Measurements from ENCODE around the gene MAN1C1. TPM values are rescaled to one million over a fixed set of nuclear protein-coding genes. Genes with fewer than 3 reads are reported as not detected.
"Not testable (repeated sequence)": the region's sequence is repeated elsewhere in the genome, so short reads cannot be mapped to it uniquely, and the experiment has no call there.

MAN1C1 gene
- polyA plus RNA-seq, 1 of the 3 experiments (the other 2 are of a cell fraction) = 0.20 TPM

- no peak overlapping the region for H3K4me2 ChIP-seq
- no peak overlapping the region for H3K27ac ChIP-seq (ENCODE audit: low read depth in 2 of 2, low read length in 1 of 2)
- TF ChIP-seq CTCF (IDR thresholded peaks at IDR 0.05) (no peak), SIN3A (IDR thresholded peaks at IDR 0.05; ENCODE audit: borderline replicate concordance, low read depth, low read length) (no peak), POLR2AphosphoS5 (IDR thresholded peaks at IDR 0.05; ENCODE audit: low read depth, low read length) (no peak), EP300 (IDR thresholded peaks at IDR 0.05; ENCODE audit: borderline replicate concordance in 1 of 2, low read depth in 1 of 2, low read length in 1 of 2) (no peak), TCF12 (IDR thresholded peaks at IDR 0.05) (no peak), NFIC (IDR thresholded peaks at IDR 0.05; ENCODE audit: borderline replicate concordance) (no peak), MAX (IDR thresholded peaks at IDR 0.05; ENCODE audit: low read depth) (no peak), GABPA (IDR thresholded peaks at IDR 0.05; ENCODE audit: low read depth) (no peak), YY1 (IDR thresholded peaks at IDR 0.05; ENCODE audit: low read depth) (no peak), TAF1 (IDR thresholded peaks at IDR 0.05; ENCODE audit: borderline replicate concordance, low read depth, low read length) (no peak), GATA2 (CRISPR knock-in tag; IDR thresholded peaks at IDR 0.05) (no peak), FOXJ3 (CRISPR knock-in tag; IDR thresholded peaks at IDR 0.05) (no peak), TEAD4 (IDR thresholded peaks at IDR 0.05; ENCODE audit: borderline replicate concordance, insufficient read depth) (no peak), USF2 (IDR thresholded peaks at IDR 0.05; ENCODE audit: borderline replicate concordance, low read depth, low read length) (no peak), RXRA (IDR thresholded peaks at IDR 0.05; ENCODE audit: borderline replicate concordance, low read depth) (no peak), PBX3 (IDR thresholded peaks at IDR 0.05) (no peak)
- 54% methylated on average over 7 of the region's 7 CpGs for WGBS (ENCODE audit: low lambda C conversion rate)
- no peak overlapping the region for H2AFZ ChIP-seq (ENCODE audit: low read depth)
- H3K9ac ChIP-seq = no peak overlapping the region
- H3K9me2 ChIP-seq = no peaks in the 10 kb centered on the region
- no peaks in the 10 kb centered on the region for H3K9me3 ChIP-seq
- no peak overlapping the region for H3K4me3 ChIP-seq (ENCODE audit: low read depth in 2 of 2, low read length in 1 of 2)
- no peaks in the 10 kb centered on the region for H3F3A ChIP-seq (replicated peaks; ENCODE audit: insufficient read depth)
- H3K36me3 ChIP-seq (replicated peaks in 1 of 2; ENCODE audit: control insufficient read depth in 1 of 2, insufficient read depth in 2 of 2, low read length in 1 of 2) = no peaks in the 10 kb centered on the region
- H4K20me1 ChIP-seq (ENCODE audit: insufficient read depth) = no peaks in the 10 kb centered on the region
- H3K79me2 ChIP-seq (ENCODE audit: insufficient read depth) = no peaks in the 10 kb centered on the region
- POLR2A ChIA-PET = interaction anchor here (0.7 kb wide), 1 partner anchor 296 kb away, joined by 3 read pairs; no protein-coding TSS in a partner anchor
- no peaks in the 10 kb centered on the region; a peak in 1 of 4 replicates for H3K4me1 ChIP-seq (ENCODE audit: control insufficient read depth in 1 of 2, insufficient read depth in 2 of 2, low read depth in 1 of 2, low read length in 1 of 2)
- CTCF ChIA-PET = interaction anchor here (1.4 to 2.7 kb wide), 2 partner anchors 9 to 19 kb away, joined by 5 to 12 read pairs; no protein-coding TSS in a partner anchor
- no peak for DNase-seq
- H3K27me3 ChIP-seq (ENCODE audit: insufficient read depth) = no peaks in the 10 kb centered on the region
Observed at GRCh38 chr1:25599969-25600610, 16.5 kb upstream of the MAN1C1 start.

GRCh38 chr1:25600971-25601699 is 15.5 kb upstream of the MAN1C1 start:
- H3K9ac ChIP-seq; POLR2A ChIA-PET; H3K79me2 ChIP-seq (ENCODE audit: insufficient read depth); H3K4me3 ChIP-seq (ENCODE audit: low read depth in 2 of 2, low read length in 1 of 2); H2AFZ ChIP-seq (ENCODE audit: low read depth); H3K9me2 ChIP-seq; CTCF ChIA-PET; H3K27me3 ChIP-seq (ENCODE audit: insufficient read depth); DNase-seq; H3K36me3 ChIP-seq (replicated peaks in 1 of 2; ENCODE audit: control insufficient read depth in 1 of 2, insufficient read depth in 2 of 2, low read length in 1 of 2); H3K4me1 ChIP-seq (ENCODE audit: control insufficient read depth in 1 of 2, insufficient read depth in 2 of 2, low read depth in 1 of 2, low read length in 1 of 2); H4K20me1 ChIP-seq (ENCODE audit: insufficient read depth); H3K9me3 ChIP-seq; H3K4me2 ChIP-seq; H3F3A ChIP-seq (replicated peaks; ENCODE audit: insufficient read depth); H3K27ac ChIP-seq (ENCODE audit: low read depth in 2 of 2, low read length in 1 of 2): not testable (repeated sequence)
- WGBS (ENCODE audit: low lambda C conversion rate) = 66% methylated on average over 5 of the region's 5 CpGs

DNA sequence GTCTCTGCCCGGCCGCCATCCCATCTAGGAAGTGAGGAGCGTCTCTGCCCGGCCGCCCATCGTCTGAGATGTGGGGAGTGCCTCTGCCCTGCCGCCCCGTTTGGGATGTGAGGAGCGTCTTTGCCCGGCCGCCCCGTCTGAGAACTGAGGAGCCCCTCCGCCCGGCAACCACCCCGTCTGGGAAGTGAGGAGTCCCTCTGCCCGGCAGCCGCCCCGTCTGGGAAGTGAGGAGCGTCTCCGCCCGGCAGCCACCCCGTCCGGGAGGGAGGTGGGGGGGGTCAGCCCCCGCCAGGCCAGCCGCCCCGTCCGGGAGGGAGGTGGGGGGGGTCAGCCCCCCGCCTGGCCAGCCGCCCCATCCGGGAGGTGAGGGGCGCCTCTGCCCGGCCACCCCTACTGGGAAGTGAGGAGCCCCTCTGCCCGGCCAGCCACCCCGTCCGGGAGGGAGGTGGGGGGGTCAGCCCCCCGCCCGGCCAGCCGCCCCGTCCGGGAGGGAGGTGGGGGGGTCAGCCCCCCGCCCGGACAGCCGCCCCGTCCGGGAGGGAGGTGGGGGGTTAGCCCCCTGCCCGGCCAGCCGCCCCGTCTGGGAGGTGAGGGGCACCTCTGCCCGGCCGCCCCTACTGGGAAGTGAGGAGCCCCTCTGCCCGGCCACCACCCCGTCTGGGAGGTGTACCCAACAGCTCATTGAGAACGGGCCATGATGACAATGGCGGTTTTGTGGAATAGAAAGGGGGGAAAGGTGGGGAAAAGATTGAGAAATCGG is 12.6 kb upstream of the MAN1C1 start:
- H3K4me2 ChIP-seq; DNase-seq; H4K20me1 ChIP-seq (ENCODE audit: insufficient read depth); H3K27ac ChIP-seq (ENCODE audit: low read depth in 2 of 2, low read length in 1 of 2); H3K9ac ChIP-seq; H3K4me1 ChIP-seq (ENCODE audit: control insufficient read depth in 1 of 2, insufficient read depth in 2 of 2, low read depth in 1 of 2, low read length in 1 of 2); CTCF ChIA-PET; H3K9me3 ChIP-seq; H3F3A ChIP-seq (replicated peaks; ENCODE audit: insufficient read depth); H3K36me3 ChIP-seq (replicated peaks in 1 of 2; ENCODE audit: control insufficient read depth in 1 of 2, insufficient read depth in 2 of 2, low read length in 1 of 2); H3K79me2 ChIP-seq (ENCODE audit: insufficient read depth); H2AFZ ChIP-seq (ENCODE audit: low read depth); POLR2A ChIA-PET; H3K4me3 ChIP-seq (ENCODE audit: low read depth in 2 of 2, low read length in 1 of 2); H3K9me2 ChIP-seq; H3K27me3 ChIP-seq (ENCODE audit: insufficient read depth): not testable (repeated sequence)
- 82% methylated on average over 13 of the region's 55 CpGs for WGBS (ENCODE audit: low lambda C conversion rate)
